ENCODE measurements around the gene CASTOR1.

CASTOR1 gene

GRCh38 chr22:30261134-30261533 is 28.2 kb downstream of the CASTOR1 start:
- Histone ChIP-seq H2AFZ (ENCODE audit: low read length, unreplicated experiment) (no peak overlapping the region), H3K79me2 (ENCODE audit: control insufficient read depth, insufficient read depth, low read length, unreplicated experiment) (no peaks in the 10 kb centered on the region), H3K4me1 (ENCODE audit: control insufficient read depth, insufficient read depth, low read length, unreplicated experiment) (no peaks in the 10 kb centered on the region)

GRCh38 chr22:30260682-30261081 is 28.6 kb downstream of the CASTOR1 start:
- no peaks in the 10 kb centered on the region for H3K27me3 ChIP-seq (ENCODE audit: insufficient read depth, low read length)
- no peaks in the 10 kb centered on the region for H3K79me2 ChIP-seq (ENCODE audit: control insufficient read depth, insufficient read depth, low read length, unreplicated experiment)
- H3K27ac ChIP-seq (ENCODE audit: low read depth, low read length), result no peak overlapping the region
- H3K36me3 ChIP-seq (ENCODE audit: insufficient read depth, low read length), result no peaks in the 10 kb centered on the region
- H3K4me1 ChIP-seq (ENCODE audit: control insufficient read depth, insufficient read depth, low read length, unreplicated experiment), result no peaks in the 10 kb centered on the region
- H3K4me3 ChIP-seq (ENCODE audit: low read depth, low read length), result no peak overlapping the region
- no peak overlapping the region for H2AFZ ChIP-seq (ENCODE audit: low read length, unreplicated experiment)

More at GRCh38 chr22:30261134-30261533, 28.2 kb downstream of the CASTOR1 start:
- Histone ChIP-seq H3K27ac (ENCODE audit: low read depth, low read length) (no peak overlapping the region), H3K27me3 (ENCODE audit: insufficient read depth, low read length) (no peaks in the 10 kb centered on the region), H3K4me3 (ENCODE audit: low read depth, low read length) (no peak overlapping the region), H3K36me3 (ENCODE audit: insufficient read depth, low read length) (no peaks in the 10 kb centered on the region)

GRCh38 chr22:30260276-30260675 is 29.0 kb downstream of the CASTOR1 start:
- Histone ChIP-seq H3K27me3 (ENCODE audit: insufficient read depth, low read length) (no peaks in the 10 kb centered on the region), H3K79me2 (ENCODE audit: control insufficient read depth, insufficient read depth, low read length, unreplicated experiment) (no peaks in the 10 kb centered on the region), H3K4me3 (ENCODE audit: low read depth, low read length) (no peak overlapping the region), H3K36me3 (ENCODE audit: insufficient read depth, low read length) (no peaks in the 10 kb centered on the region), H3K27ac (ENCODE audit: low read depth, low read length) (no peak overlapping the region), H3K4me1 (ENCODE audit: control insufficient read depth, insufficient read depth, low read length, unreplicated experiment) (no peaks in the 10 kb centered on the region), H2AFZ (ENCODE audit: low read length, unreplicated experiment) (no peak overlapping the region)

DNA sequence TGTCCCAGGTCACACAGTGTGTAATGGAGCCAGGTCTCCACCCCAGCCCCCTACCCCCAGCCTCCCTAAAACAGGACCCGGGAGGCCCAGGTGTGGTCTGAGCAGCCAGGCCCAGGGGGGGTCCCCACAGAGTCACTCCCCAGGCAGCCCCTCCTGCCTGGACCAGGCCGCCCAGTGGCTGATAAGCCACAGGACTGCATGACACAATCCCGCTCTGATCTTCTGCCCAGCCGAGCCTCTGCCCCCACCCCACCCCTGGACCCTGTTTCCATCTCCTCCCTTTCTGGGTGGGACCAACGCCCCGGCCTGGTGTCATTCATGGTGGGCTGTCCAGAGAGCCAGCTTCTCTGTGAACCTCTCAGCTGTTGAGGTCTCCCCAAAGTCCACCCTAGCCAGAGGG is 35.0 kb downstream of the CASTOR1 start:
- H3K36me3 ChIP-seq (ENCODE audit: insufficient read depth, low read length), result no peaks in the 10 kb centered on the region
- H3K4me3 ChIP-seq (ENCODE audit: low read depth, low read length), result no peak overlapping the region
- no peaks in the 10 kb centered on the region for H3K79me2 ChIP-seq (ENCODE audit: control insufficient read depth, insufficient read depth, low read length, unreplicated experiment)
- no peaks in the 10 kb centered on the region for H3K27me3 ChIP-seq (ENCODE audit: insufficient read depth, low read length)
- H2AFZ ChIP-seq (ENCODE audit: low read length, unreplicated experiment), result no peak overlapping the region
- no peak overlapping the region for H3K27ac ChIP-seq (ENCODE audit: low read depth, low read length)
- peaks cover 33% of the 10 kb centered on the region for H3K4me1 ChIP-seq (ENCODE audit: control insufficient read depth, insufficient read depth, low read length, unreplicated experiment)

DNA sequence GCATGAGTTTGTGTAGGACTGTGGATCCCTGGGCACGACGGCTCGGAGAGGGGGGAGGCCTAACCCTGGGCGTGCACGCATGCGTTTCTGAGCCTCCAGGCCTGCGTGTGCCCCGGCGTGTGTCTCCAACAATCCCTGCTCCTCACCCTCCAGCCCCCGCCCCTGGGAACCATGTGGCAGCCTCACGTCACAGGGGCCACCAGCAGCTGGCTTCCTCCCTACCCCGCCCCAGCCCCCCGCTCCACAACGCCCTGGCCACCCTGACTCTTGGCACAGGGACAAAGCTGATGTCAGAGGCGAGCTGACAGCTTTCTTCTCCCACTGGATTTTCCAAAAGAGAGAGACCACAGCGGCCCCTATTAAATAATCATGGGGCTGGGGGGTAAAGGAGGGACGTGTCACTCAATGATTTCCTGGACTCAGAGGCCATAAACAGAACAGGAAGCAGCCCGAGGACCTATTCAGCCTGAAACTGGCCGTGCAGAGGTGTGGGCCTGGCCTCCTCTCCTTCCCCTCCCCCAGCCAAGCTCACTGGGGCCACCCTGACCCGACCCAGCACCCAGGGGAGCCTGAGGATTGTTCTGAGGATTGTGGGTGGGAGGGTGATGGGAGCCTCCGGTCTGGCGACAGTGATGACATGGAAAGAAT is 36.0 kb downstream of the CASTOR1 start:
- no peaks in the 10 kb centered on the region for H3K79me2 ChIP-seq (ENCODE audit: control insufficient read depth, insufficient read depth, low read length, unreplicated experiment)
- H3K27ac ChIP-seq (ENCODE audit: low read depth, low read length), result no peak overlapping the region
- no peak overlapping the region for H2AFZ ChIP-seq (ENCODE audit: low read length, unreplicated experiment)
- no peaks in the 10 kb centered on the region for H3K36me3 ChIP-seq (ENCODE audit: insufficient read depth, low read length)
- no peak overlapping the region for H3K4me3 ChIP-seq (ENCODE audit: low read depth, low read length)
- H3K4me1 ChIP-seq (ENCODE audit: control insufficient read depth, insufficient read depth, low read length, unreplicated experiment), result peaks cover 43% of the 10 kb centered on the region
- H3K27me3 ChIP-seq (ENCODE audit: insufficient read depth, low read length), result no peaks in the 10 kb centered on the region

- Histone ChIP-seq H3K4me1 (ENCODE audit: control insufficient read depth, insufficient read depth, low read length, unreplicated experiment) (peaks cover 49% of the 10 kb centered on the region), H3K79me2 (ENCODE audit: control insufficient read depth, insufficient read depth, low read length, unreplicated experiment) (peaks cover 3% of the 10 kb centered on the region), H3K27me3 (ENCODE audit: insufficient read depth, low read length) (no peaks in the 10 kb centered on the region), H3K27ac (ENCODE audit: low read depth, low read length) (peak overlapping the region; percentile 87; the same call in 1 of the 2 replicates), H3K4me3 (ENCODE audit: low read depth, low read length) (no peak overlapping the region), H2AFZ (ENCODE audit: low read length, unreplicated experiment) (no peak overlapping the region), H3K36me3 (ENCODE audit: insufficient read depth, low read length) (no peaks in the 10 kb centered on the region)
Measured at GRCh38 chr22:30252411-30253204, 36.7 kb downstream of the CASTOR1 start.

DNA sequence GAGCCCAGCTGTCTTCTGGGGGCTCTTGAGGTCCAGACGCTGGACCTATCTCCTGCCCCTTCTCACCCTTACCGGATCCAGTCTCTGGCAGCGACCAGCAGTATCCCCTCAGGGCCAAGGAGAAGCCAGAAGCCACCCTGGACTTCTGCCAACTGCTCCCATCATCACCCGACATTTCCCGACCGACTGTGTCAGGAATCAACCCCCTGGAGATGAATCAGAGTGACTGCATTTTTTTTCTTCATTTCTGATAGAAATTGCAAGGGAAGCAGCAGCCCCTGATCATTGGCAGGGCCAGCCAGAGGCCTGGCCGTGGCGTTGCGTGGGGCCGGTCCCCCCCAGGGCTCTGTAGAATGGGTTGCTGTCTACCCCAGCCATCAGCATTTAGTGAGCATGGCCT is 37.6 kb downstream of the CASTOR1 start:
- no peaks in the 10 kb centered on the region for H3K36me3 ChIP-seq (ENCODE audit: insufficient read depth, low read length)
- no peaks in the 10 kb centered on the region for H3K27me3 ChIP-seq (ENCODE audit: insufficient read depth, low read length)
- peak overlapping the region; percentile 87 for H3K27ac ChIP-seq (ENCODE audit: low read depth, low read length)
- H2AFZ ChIP-seq (ENCODE audit: low read length, unreplicated experiment), result no peak overlapping the region
- peaks cover 9% of the 10 kb centered on the region for H3K79me2 ChIP-seq (ENCODE audit: control insufficient read depth, insufficient read depth, low read length, unreplicated experiment)
- no peak overlapping the region for H3K4me3 ChIP-seq (ENCODE audit: low read depth, low read length)
- peaks cover 58% of the 10 kb centered on the region for H3K4me1 ChIP-seq (ENCODE audit: control insufficient read depth, insufficient read depth, low read length, unreplicated experiment)

GRCh38 chr22:30250661-30251267 is 38.5 kb downstream of the CASTOR1 start:
- H3K79me2 ChIP-seq (ENCODE audit: control insufficient read depth, insufficient read depth, low read length, unreplicated experiment), result peaks cover 13% of the 10 kb centered on the region
- H3K27me3 ChIP-seq (ENCODE audit: insufficient read depth, low read length), result no peaks in the 10 kb centered on the region
- H3K36me3 ChIP-seq (ENCODE audit: insufficient read depth, low read length), result no peaks in the 10 kb centered on the region
- no peak overlapping the region for H3K4me3 ChIP-seq (ENCODE audit: low read depth, low read length)
- peaks cover 58% of the 10 kb centered on the region for H3K4me1 ChIP-seq (ENCODE audit: control insufficient read depth, insufficient read depth, low read length, unreplicated experiment)
- no peak overlapping the region for H2AFZ ChIP-seq (ENCODE audit: low read length, unreplicated experiment)
- H3K27ac ChIP-seq (ENCODE audit: low read depth, low read length), result peak overlapping the region; percentile 87

- peaks cover 62% of the 10 kb centered on the region for H3K4me1 ChIP-seq (ENCODE audit: control insufficient read depth, insufficient read depth, low read length, unreplicated experiment)
- H3K27ac ChIP-seq (ENCODE audit: low read depth, low read length), result peak overlapping the region; percentile 87
Measured at GRCh38 chr22:30250039-30250565, 39.2 kb downstream of the CASTOR1 start.

DNA sequence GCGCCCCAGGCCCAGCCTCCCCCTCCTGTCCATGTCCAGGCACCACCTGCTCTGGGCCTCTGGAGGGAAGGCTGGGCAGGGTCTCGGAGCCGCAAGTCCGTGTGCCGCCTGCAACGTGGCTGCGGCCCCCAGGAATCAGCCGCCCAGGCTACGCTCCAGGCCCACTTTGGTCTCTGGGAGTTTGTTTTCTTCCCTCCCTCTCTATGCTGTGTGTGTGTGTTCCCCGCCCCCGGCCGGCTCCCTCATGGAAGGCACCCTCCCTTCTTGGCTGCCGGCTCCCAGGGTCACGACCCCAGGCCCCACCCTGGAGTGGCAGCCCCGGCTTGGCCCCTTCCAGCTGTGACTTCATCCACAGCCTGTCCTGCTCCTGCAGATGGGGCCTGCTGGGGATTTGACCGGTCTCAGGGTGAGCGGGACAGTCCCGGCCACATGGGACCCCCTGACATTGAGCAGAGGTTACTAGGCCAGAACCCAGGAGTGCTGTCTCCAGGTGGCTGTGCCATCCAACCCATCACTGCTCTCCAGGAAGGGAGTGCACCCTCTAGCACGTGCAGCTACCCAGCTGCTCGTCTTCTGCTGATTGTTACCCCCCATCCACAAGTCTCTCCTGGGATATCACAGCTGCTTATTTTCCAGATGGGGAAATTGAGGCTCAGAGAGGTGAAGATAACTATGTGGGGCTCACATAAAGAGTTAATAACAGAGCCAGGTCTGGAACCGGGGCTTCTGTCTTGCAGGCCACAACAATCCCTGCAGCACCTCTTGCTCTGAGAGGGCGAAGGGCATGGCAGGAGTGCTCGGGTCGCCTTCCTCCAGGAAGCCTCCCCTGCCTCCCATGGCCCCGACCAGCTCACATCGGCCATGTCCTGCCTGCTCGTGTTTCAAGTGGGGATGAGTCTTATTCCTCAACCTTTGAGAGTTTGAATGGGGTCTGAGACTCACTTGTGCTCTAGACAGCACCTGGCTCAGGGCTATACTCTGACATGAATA is 40.0 kb downstream of the CASTOR1 start:
- Histone ChIP-seq H3K27ac (ENCODE audit: low read depth, low read length) (peak overlapping the region; percentile 87; the same call in 1 of the 2 replicates), H3K79me2 (ENCODE audit: control insufficient read depth, insufficient read depth, low read length, unreplicated experiment) (peaks cover 27% of the 10 kb centered on the region), H3K36me3 (ENCODE audit: insufficient read depth, low read length) (no peaks in the 10 kb centered on the region), H3K27me3 (ENCODE audit: insufficient read depth, low read length) (no peaks in the 10 kb centered on the region), H2AFZ (ENCODE audit: low read length, unreplicated experiment) (no peak overlapping the region), H3K4me1 (ENCODE audit: control insufficient read depth, insufficient read depth, low read length, unreplicated experiment) (peaks cover 70% of the 10 kb centered on the region), H3K4me3 (ENCODE audit: low read depth, low read length) (no peak overlapping the region)

More at GRCh38 chr22:30250039-30250565, 39.2 kb downstream of the CASTOR1 start:
- Histone ChIP-seq H3K27me3 (ENCODE audit: insufficient read depth, low read length) (no peaks in the 10 kb centered on the region), H3K4me3 (ENCODE audit: low read depth, low read length) (no peak overlapping the region), H2AFZ (ENCODE audit: low read length, unreplicated experiment) (no peak overlapping the region), H3K36me3 (ENCODE audit: insufficient read depth, low read length) (no peaks in the 10 kb centered on the region), H3K79me2 (ENCODE audit: control insufficient read depth, insufficient read depth, low read length, unreplicated experiment) (peaks cover 20% of the 10 kb centered on the region)
